HepG2 (cell line): ENCODE measurements around the gene DNM1. TPM values are rescaled to one million over a fixed set of nuclear protein-coding genes. Genes with fewer than 3 reads are reported as not detected.
A peak's percentile ranks its signal among the peaks of the same experiment; 100 is the strongest.

Experiments used
- ATF7-NPFF ChIP-seq: sonication (generic); formaldehyde crosslinking; IDR thresholded peaks from 2 replicates; pipeline ENCODE4 v1.8.1; 2023; ENCODE audit warnings: mild to moderate bottlenecking, low read depth, missing genetic modification reagents, moderate library complexity
- CEBPB ChIP-seq: IDR thresholded peaks from 2 replicates; pipeline ENCODE4 v1.6.1; 2011; ENCODE audit warnings: low read depth, low read length, improper control_type of control experiment, borderline replicate concordance
- GABPB1 ChIP-seq: IDR thresholded peaks from 2 replicates; pipeline ENCODE4 v1.6.1; 2016; ENCODE audit warnings: mild to moderate bottlenecking, missing genetic modification reagents, moderate library complexity, missing compliant biosample characterization
- HNF4G ChIP-seq, 2 experiments: sonication (generic) in 1 of 2; formaldehyde crosslinking in 1 of 2; IDR thresholded peaks; 2 replicates each; pipeline versions ENCODE4 v1.4.0 to v1.6.1; 2011 to 2020; ENCODE audit warnings: borderline replicate concordance in 2 of 2, low read depth in 2 of 2, mild to moderate bottlenecking in 2 of 2, low read length in 1 of 2, missing genetic modification reagents in 1 of 2, moderate library complexity in 1 of 2
- JUND ChIP-seq: sonication (generic); formaldehyde crosslinking; IDR thresholded peaks from 2 replicates; pipeline ENCODE4 v1.8.0; 2022; ENCODE audit warnings: mild to moderate bottlenecking, missing genetic modification reagents
- KLF16 ChIP-seq, 2 experiments: sonication (generic) in 1 of 2; formaldehyde crosslinking in 1 of 2; IDR thresholded peaks; 2 replicates each; pipeline versions ENCODE4 v1.6.1 to v1.8.0; 2016 to 2023; ENCODE audit warnings: missing genetic modification reagents in 2 of 2, missing compliant biosample characterization in 1 of 2
- PATZ1 ChIP-seq: sonication (generic); formaldehyde crosslinking; IDR thresholded peaks from 2 replicates; pipeline ENCODE4 v1.4.0; 2020; ENCODE audit warnings: missing genetic modification reagents
- RARA ChIP-seq: IDR thresholded peaks from 2 replicates; pipeline ENCODE4 v1.6.1; 2016; ENCODE audit warnings: missing genetic modification reagents, missing compliant biosample characterization
- TCF7L2 ChIP-seq: IDR thresholded peaks from 2 replicates; pipeline ENCODE4 v1.6.1; 2011; ENCODE audit warnings: mild to moderate bottlenecking, low read depth, low read length, moderate library complexity
- TSC22D2 ChIP-seq: sonication (generic); formaldehyde crosslinking; IDR thresholded peaks from 2 replicates; pipeline ENCODE4 v1.5.1; 2020; ENCODE audit warnings: missing genetic modification reagents, mild to moderate bottlenecking, borderline replicate concordance
- ZMAT3 ChIP-seq: sonication (generic); formaldehyde crosslinking; conservative IDR thresholded peaks from 2 replicates; pipeline ENCODE4 v1.7.0; 2021; ENCODE audit warnings: missing genetic modification reagents
- ZNF136 ChIP-seq: sonication (generic); formaldehyde crosslinking; IDR thresholded peaks from 2 replicates; pipeline ENCODE4 v1.8.1; 2022; ENCODE audit warnings: low read depth, mild to moderate bottlenecking, moderate library complexity, missing genetic modification reagents
- ZNF180 ChIP-seq: sonication (generic); formaldehyde crosslinking; IDR thresholded peaks from 2 replicates; pipeline ENCODE4 v1.4.0; 2020; ENCODE audit warnings: low read depth, missing genetic modification reagents, borderline replicate concordance
- ZNF407 ChIP-seq: sonication (generic); formaldehyde crosslinking; IDR thresholded peaks from one replicate; pipeline ENCODE4 v1.5.1; 2020; ENCODE audit warnings: mild to moderate bottlenecking, missing genetic modification reagents; ENCODE audit errors: not compliant biosample characterization
- ZNF562 ChIP-seq: sonication (generic); formaldehyde crosslinking; IDR thresholded peaks from 2 replicates; pipeline ENCODE4 v1.8.0; 2022; ENCODE audit warnings: missing genetic modification reagents, borderline replicate concordance
- ZNF749 ChIP-seq: sonication (generic); formaldehyde crosslinking; IDR thresholded peaks from 2 replicates; pipeline ENCODE4 v1.8.0; 2022; ENCODE audit warnings: mild to moderate bottlenecking, missing genetic modification reagents, moderate library complexity, borderline replicate concordance
- ZNF841 ChIP-seq: sonication (generic); formaldehyde crosslinking; IDR thresholded peaks from 2 replicates; pipeline ENCODE4 v1.8.1; 2023; ENCODE audit warnings: missing genetic modification reagents, borderline replicate concordance
- polyA plus RNA-seq, 8 experiments: library from polyadenylated mRNA; depleted of rRNA in 3 of 8; stranded (reverse) in 7 of 8; unstranded in 1 of 8; fragments of >200 nt; fragmentation: Illumina TruSeq in 4 of 8; extraction: Trizol in 4 of 8; gene quantifications; 2 replicates each; pipeline versions ENCODE4 v1.2.1 to v1.2.3, GENCODE V29; 2011 to 2016; ENCODE audit warnings: low read depth in 4 of 8, missing spikeins in 1 of 8, mixed read lengths in 1 of 8; ENCODE audit not compliant: insufficient read depth in 1 of 8
- total RNA-seq, 5 experiments: library from RNA; depleted of rRNA; stranded (reverse); fragments of >200 nt; fragmentation: Illumina TruSeq; extraction: Trizol; gene quantifications; 2 replicates each; pipeline ENCODE4 v1.2.3, GENCODE V29; 2016; ENCODE audit warnings: low read depth in 1 of 5

DNM1 gene
- total and polyA plus RNA-seq, 2 of the 13 experiments (the other 11 are each of a cell fraction or from before 2014, with no cell fraction given): 0.13 to 0.58 TPM

DNA sequence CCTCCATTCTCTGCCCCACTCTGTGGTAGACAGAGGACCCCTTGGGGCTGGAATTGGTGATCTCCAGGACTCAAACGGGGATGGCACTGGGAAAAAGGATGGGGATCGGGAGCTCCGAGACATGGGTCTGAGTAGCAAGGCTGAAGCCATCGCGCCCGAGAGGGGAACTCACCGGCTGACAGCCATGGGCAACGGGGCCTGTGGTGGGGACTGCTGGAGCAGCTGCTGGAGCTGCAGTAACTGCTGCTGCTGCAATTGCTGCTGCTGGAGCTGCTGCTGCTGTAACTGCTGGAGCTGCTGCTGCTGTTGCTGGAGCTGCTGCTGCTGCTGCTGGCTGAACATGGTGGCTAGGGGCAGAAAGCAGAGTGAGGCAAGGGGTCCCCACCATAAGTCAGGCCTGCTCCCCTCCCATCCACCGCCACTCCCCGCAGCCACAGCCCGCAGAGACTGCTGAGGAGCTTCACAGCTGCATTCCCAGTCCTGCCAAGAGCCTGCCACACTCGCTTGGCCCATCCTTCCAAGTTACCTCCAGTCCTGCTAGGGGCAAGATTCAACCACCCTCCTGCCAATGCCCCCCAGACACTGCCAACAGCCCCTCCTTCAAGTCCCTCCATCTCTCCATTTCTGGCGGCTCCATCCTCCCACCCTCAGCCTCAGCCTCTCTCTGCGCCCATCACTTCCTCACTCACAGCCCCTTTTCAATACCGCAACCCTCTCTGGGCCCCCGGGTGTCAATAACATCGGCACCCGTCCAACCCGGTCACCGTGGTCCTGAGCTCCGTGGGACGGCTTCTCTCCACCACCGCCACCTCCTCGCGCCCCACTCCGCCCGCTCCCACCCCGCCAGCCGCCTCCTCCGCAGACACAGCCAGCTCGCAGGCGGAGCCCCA, 12.4 kb upstream of the DNM1 start (continued):
- TF ChIP-seq ZNF407 (CRISPR knock-in tag): no peak
- no peak for TF ChIP-seq ATF7-NPFF
- no peak for TF ChIP-seq TCF7L2
- TF ChIP-seq JUND (CRISPR knock-in tag): no peak
- no peak for TF ChIP-seq KLF16 (CRISPR knock-in tag; IDR thresholded peaks at IDR 0.05)
- TF ChIP-seq ZNF180 (CRISPR knock-in tag): 0 out of 2 replicates have a peak, but pooled peaks have one; percentile 29
- TF ChIP-seq ZNF136 (CRISPR knock-in tag): no peak
- 0 out of 2 replicates have a peak, but pooled peaks have one; percentile 12 for TF ChIP-seq PATZ1 (CRISPR knock-in tag)
- TF ChIP-seq HNF4G (IDR thresholded peaks at IDR 0.05; ENCODE audit: borderline replicate concordance, low read depth, low read length): no peak
- no peak for TF ChIP-seq HNF4G (CRISPR knock-in tag; IDR thresholded peaks at IDR 0.05; ENCODE audit: borderline replicate concordance, low read depth)
- no peak for TF ChIP-seq GABPB1 (CRISPR knock-in tag)
- no peak for TF ChIP-seq ZNF562
- no peak for TF ChIP-seq RARA (CRISPR knock-in tag)
- 0 out of 2 replicates have a peak, but pooled peaks have one; percentile 5 for TF ChIP-seq TSC22D2
- no peak for TF ChIP-seq ZMAT3 (CRISPR knock-in tag)
- TF ChIP-seq ZNF749 (CRISPR knock-in tag): no peak
- TF ChIP-seq ZNF841 (CRISPR knock-in tag): 0 out of 2 replicates have a peak, but pooled peaks have one; percentile 17
- no peak for TF ChIP-seq CEBPB
